Kidney glomerular epithelial cell (primary cell): ENCODE measurements around the gene RAP1GDS1.
A peak's percentile ranks its signal among the peaks of the same experiment; 100 is the strongest.
"Not testable (repeated sequence)": the region's sequence is repeated elsewhere in the genome, so short reads cannot be mapped to it uniquely, and the experiment has no call there.

Experiments
- DNase-seq: peaks from one replicate; lab custom pipeline; 2025; lab: John Stamatoyannopoulos, UW

Gene RAP1GDS1

DNA sequence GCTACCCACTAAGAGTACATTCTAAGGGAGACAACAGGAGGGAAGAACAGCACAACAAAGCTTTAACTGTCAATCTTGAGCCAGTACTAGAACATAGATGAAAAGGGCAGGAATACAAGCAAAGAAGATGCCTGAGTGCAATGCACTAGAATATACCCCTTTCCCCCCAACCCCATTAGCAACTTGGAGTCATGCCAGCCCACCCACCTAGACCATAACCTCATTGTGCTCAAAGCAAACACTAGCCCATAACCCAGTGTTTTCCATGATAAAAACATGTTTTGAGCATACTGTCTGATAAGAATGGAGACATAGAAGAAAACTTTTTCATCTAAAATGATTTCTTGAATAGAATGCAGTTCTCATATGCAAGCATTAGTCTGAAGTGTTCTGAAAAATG lies 183.2 kb downstream of the RAP1GDS1 start:
- no peak for DNase-seq

GRCh38 chr4:98446499-98447375 lies 185.6 kb downstream of the RAP1GDS1 start:
- DNase-seq, result peak; percentile 14

DNA sequence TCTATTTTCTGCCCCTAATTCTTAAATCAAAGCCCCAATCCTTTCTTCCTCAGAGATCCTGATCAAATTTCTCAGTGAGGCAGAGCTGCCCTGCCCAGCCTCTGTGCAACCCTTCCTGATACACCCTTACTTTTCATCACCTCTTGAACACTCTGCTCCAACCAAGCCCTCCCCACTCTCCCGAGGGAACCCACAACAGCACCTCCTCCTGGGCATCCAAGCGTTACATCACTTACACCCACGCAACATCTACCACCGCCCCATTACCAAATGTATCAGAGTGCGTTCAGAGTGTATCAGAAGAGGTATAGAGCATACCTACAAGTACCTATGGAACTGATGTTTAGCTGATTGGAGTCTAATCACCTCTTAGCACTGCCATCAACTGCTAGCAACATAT lies 186.5 kb downstream of the RAP1GDS1 start:
- DNase-seq, result no peak

DNA sequence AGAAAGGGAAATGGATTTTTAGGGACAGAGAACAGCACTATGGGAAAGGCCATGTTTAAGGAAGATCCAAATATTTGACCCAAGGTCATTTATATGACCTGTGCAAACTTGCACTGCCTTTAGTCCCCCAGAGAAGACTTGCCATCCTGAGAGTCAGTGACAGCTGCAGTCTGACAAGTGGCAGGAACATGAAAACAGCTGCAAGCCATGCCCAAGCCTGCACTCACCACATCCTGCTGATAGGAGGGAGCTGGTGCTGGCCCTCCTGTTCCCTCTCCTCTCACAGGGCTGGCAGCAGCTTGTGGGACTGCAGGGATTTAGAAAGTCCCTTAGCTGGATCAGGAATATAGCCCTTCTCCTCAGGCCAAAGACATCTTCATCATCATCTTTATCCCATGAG lies 187.7 kb downstream of the RAP1GDS1 start:
- no peak for DNase-seq

GRCh38 chr4:98452091-98452490 lies 190.9 kb downstream of the RAP1GDS1 start:
- DNase-seq, result no peak

- DNase-seq, result not testable (repeated sequence)
These were observed 196.2 kb downstream of the RAP1GDS1 start for GRCh38 chr4:98457422-98457821.

DNA sequence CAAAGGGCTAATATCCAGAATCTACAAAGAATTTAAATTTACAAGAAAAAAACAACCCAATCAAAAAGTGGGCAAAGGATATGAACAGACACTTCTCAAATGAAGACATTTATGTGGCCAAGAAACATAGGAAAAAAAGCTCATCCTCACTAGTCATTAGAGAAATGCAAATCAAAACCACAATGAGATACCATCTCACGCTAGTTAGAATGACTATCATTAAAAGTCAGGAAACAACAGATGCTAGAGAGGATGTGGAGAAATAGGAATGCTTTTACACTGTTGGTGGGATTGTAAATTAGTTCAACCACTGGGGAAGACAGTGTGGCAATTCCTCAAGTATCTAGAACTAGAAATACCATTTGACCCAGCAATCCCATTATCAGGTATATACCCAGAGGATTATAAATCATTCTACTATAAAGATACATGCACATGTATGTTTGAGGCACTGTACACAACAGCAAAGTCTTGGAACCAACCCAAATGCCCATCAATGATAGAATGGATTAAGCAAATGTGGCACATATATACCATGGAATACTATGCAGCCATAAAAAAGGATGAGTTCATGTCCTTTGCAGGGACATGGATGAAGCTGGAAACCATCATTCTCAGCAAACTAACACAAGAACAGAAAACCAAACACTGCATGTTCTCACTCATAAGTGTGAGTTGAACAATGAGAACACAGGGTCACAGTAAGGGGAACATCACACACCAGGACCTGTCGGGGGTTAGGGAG lies 200.1 kb downstream of the RAP1GDS1 start:
- DNase-seq, result not testable (repeated sequence)

- DNase-seq, result no peak
These were observed 201.3 kb downstream of the RAP1GDS1 start for GRCh38 chr4:98462487-98462886.

GRCh38 chr4:98466868-98467599 lies 205.8 kb downstream of the RAP1GDS1 start:
- no peak for DNase-seq

DNA sequence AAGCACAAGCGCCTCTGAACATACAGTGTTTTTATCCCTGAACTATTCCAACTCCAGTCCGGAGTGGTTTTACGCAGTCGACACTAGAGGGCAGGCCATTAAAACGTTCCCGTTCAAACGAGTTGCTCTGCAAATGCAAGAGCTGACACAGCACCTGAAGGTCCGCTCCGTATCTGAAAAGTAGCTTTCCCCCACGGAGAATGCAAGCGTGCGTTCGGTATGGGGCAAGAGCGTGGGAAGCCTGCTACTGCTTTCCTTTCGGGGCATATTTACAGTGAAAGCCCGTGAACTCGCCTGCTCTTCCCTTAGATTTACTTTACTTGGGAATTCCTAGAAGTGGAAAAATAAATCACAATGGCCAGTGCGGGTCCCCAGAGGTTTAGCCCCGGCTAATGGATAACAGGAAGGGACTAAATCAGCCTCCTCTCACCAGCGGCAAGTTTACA lies 206.5 kb downstream of the RAP1GDS1 start:
- peak; percentile 85 for DNase-seq

GRCh38 chr4:98468709-98469108 lies 207.5 kb downstream of the RAP1GDS1 start:
- DNase-seq, result no peak

- DNase-seq, result no peak
These were observed 208.6 kb downstream of the RAP1GDS1 start for GRCh38 chr4:98469771-98470170.

DNA sequence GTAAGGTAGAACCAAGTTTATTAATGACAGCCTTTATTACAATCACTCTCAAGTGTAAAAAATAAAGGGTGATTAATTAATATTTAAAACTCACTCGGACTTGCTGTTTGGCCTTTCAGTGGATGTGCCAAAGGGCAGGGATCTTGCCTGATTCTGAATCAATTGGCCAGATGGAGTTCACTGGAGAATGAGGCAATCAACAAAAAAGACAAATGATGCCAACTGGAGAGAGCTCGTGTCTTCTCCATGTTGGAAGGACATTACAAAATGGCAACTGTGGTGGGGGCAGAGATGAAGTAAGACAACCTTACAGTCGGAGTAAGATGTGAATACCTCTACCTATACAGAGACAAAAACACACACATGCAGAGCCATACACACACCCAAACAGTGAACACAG lies 209.2 kb downstream of the RAP1GDS1 start:
- no peak for DNase-seq

GRCh38 chr4:98470831-98471230 lies 209.6 kb downstream of the RAP1GDS1 start:
- DNase-seq, result no peak

GRCh38 chr4:98473046-98473445 lies 211.9 kb downstream of the RAP1GDS1 start:
- DNase-seq, result no peak

DNA sequence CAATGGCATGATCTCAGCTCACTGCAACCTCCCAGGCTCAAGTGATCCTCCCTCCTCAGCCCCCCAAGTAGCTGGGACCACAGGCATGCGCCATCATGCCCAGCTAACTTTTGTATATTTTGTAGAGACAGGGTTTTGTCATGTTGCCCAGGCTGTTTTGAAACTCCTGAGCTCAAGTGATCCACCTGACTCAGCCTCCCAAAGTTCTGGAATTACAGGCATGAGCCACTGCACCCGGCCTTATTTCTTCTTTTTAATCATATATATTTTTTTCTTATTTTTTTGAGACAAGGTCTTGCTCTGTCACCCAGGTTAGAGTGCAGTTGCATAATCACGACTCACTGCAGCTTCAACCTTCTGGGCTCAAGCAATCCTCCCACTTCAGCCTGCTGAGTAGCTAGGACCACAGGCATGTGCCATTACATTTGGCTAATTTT lies 213.2 kb downstream of the RAP1GDS1 start:
- DNase-seq, result peak; percentile 55

- DNase-seq, result no peak
These were observed 215.7 kb downstream of the RAP1GDS1 start for GRCh38 chr4:98476891-98477290.

DNA sequence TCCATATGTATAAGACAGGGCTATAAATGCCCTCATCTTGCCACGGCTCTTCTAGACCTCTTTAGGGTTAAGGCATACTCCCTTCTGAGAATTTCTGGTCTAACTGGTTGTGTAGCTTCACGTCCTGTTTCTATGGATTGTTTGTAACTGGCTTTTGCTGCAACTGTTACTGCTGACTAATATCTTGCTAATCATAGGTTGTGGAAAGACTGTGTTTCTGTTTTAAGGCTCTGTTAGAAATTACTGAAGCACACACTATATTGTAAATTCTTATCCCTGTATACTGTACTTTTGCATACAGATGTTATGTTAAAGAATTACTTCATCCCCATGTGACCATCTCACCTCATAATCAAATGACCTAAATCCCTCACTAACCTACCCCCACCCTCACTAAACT lies 218.4 kb downstream of the RAP1GDS1 start:
- not testable (repeated sequence) for DNase-seq

- no peak for DNase-seq
These were observed 219.4 kb downstream of the RAP1GDS1 start for GRCh38 chr4:98480535-98480934.

- no peak for DNase-seq
These were observed 220.0 kb downstream of the RAP1GDS1 start for GRCh38 chr4:98481167-98481566.

DNA sequence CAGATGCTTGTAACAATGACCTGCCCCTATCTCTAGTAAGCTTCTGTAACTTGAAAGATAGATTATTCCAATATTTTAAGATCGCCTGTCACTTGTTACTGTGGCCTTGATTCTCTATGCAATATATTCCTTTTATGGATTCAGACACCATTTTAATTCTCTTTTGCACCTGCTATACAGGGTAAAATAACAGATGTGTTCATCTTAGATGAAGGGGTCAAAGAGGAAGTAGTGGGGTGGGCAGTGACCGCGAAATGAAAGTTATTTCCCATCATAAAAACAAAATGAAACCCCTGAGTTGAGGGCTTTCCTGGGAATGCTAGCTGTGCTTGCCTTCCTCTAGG lies 221.3 kb downstream of the RAP1GDS1 start:
- DNase-seq, result no peak
